HFF-Myc (cell line): ENCODE data around the gene SMAGP.

Experiments
- DNase-seq: peaks from one replicate; pipeline ENCODE4 v3.0.0-alpha.2; 2011; ENCODE audit warnings: low read depth; ENCODE audit errors: extremely low read depth
- H3K4me3 ChIP-seq: replicated peaks from 2 replicates; pipeline ENCODE4 v1.5.1; 2011; ENCODE audit warnings: low read depth, mild to moderate bottlenecking, control low read depth, low read length
- TF ChIP-seq, protein P1 (sequence below): IDR thresholded peaks from 2 replicates; pipeline ENCODE4 v1.5.1; 2012; ENCODE audit warnings: mild to moderate bottlenecking, low read depth, low read length, control low read depth; ENCODE audit errors: missing control alignments

Gene SMAGP

DNA sequence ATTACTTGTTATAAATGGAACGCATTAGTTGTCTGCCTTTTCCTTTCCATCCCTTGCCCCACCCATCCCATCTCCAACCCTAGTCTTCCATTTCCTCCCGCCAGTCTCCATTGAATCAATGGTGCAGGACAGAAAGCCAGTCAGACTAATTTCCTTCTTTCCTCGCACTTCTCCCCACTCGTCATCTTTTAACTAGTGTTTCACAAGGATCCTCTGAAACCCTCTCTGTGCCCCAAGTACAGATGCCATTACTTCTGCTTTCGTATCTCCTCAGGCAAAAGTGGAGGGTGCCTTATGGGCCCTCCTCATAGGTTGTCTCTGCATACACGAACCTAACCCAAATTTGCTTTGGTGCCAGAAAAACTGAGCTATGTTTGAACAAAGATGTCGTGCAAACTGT, 27.3 kb downstream of the SMAGP start:
- H3K4me3 ChIP-seq = no peak overlapping the region
- TF ChIP-seq, protein P1, sequence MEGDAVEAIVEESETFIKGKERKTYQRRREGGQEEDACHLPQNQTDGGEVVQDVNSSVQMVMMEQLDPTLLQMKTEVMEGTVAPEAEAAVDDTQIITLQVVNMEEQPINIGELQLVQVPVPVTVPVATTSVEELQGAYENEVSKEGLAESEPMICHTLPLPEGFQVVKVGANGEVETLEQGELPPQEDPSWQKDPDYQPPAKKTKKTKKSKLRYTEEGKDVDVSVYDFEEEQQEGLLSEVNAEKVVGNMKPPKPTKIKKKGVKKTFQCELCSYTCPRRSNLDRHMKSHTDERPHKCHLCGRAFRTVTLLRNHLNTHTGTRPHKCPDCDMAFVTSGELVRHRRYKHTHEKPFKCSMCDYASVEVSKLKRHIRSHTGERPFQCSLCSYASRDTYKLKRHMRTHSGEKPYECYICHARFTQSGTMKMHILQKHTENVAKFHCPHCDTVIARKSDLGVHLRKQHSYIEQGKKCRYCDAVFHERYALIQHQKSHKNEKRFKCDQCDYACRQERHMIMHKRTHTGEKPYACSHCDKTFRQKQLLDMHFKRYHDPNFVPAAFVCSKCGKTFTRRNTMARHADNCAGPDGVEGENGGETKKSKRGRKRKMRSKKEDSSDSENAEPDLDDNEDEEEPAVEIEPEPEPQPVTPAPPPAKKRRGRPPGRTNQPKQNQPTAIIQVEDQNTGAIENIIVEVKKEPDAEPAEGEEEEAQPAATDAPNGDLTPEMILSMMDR = no peak
- DNase-seq = no peak

DNA sequence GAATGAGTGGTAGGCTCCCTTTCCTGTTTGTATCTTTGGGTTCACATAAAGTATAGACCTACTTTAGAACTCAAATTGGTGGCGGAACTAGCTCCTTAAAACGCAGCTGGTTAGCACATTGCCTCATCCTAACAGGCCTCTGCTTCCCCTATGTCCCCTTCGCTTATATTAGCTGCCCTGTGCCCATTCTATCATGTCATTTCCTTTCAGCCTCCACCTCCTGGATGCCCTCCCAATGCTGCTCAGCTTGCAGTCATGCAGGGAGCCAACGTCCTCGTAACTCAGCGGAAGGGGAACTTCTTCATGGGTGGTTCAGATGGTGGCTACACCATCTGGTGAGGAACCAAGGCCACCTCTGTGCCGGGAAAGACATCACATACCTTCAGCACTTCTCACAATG, 28.1 kb downstream of the SMAGP start:
- no peak for DNase-seq
- TF ChIP-seq, protein P1 = no peak
- no peak overlapping the region for H3K4me3 ChIP-seq

DNA sequence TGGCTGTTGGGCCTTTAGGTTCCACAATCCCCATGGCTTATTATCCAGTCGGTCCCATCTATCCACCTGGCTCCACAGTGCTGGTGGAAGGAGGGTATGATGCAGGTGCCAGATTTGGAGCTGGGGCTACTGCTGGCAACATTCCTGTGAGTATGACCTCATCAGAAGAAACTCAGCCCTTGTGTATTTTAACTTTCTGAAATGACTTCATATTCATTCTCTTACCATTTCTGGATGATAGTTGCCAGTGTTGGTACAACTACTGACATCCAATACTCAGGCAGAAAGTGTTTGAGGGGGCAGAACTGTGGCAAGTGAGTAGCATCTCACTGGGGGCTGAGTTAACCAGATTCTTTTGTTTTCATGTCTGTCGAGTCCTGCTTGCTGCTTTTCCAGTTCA, 29.2 kb downstream of the SMAGP start:
- DNase-seq = no peak
- TF ChIP-seq, protein P1 = no peak
- no peak overlapping the region for H3K4me3 ChIP-seq

DNA sequence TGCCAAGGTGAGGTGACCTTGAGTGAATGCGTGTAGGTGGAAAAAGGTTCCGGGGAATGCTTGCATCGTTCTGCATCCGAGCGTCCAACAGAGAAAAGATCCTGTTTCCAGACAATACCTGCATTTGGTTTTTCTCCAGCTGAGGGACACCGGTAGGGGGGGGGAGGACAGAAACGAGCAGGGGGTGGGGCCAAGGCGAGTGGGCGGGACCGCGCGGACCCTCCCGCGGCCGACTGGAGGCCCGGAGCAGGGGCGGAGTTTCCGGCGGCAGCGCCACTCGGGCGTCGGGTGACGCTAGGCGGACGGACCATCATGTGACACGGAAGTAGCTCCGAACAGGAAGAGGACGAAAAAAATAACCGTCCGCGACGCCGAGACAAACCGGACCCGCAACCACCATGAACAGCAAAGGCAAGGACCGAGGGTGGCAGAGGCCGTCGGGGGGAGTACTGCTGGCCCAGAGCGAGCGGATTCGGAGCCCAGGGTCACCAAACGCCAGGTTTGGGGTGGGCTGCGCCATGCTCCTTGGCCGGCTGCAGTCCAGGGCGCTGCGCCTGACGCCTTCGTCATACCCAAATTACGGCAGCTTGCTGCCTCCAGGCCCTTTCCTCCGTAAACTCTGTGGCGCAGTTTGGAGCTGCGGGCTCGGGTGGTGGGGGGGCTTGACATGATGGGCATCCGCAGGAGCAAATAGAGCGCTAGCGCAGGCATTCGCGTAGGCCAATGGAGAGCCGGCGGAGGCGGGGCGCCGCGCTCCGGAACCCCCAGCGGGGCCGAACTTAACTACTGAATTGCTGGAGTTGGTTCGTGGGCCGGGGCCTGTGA, 31.5 kb downstream of the SMAGP start, which contains the start of gene DAZAP2:
DAZAP2 (plus strand) TSS at position 317 of the 825 bp plus-strand sequence; CDS start at position 399, 82 bp downstream.
- H3K4me3 ChIP-seq = peak within 1 kb of the TSS; percentile 96
- peak; percentile 76 for DNase-seq
- TF ChIP-seq, protein P1 = no peak

DNA sequence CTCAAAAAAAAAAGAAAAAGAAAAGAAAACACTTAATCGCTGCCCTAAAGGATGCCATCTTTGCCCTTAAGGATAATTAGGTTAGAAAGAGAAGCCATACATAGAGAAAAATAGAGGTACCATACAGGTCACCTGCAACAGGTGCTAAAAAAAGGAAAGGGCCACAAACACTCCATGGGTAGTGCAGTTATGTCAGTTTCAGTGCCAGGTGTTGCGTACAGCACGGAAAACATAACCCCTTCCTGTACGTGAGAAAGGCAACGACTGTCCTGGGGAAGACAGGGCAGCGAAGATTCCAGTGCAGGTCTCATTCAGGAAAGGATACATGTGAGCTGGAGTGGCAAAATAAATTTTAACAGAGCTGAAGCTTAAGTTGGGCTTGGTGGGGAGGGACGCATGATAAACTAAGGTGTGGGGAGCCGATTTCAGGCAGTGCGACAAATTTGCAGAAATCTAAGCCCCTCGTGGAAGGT, 32.1 kb downstream of the SMAGP start:
- no peak for DNase-seq
- H3K4me3 ChIP-seq = peak overlapping the region; percentile 96
- TF ChIP-seq, protein P1 = no peak

DNA sequence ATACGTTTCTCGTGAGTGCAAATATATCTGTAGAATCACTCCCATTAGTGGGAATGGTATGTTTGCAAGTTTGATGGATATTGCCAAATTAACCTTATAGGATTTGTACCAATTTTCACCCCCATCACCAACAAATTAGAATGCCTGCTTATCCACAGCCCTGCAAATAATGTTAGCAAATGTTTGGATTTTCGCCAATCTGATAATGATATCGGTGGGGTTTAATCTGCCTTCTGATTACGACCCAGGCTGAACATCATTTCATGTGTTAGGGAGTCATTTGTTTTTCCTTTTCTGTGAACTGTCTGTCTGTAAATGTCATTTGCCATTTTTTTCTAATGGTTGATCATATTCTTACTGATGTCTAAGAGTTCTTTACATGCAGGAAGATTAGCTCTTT, 35.7 kb downstream of the SMAGP start:
- H3K4me3 ChIP-seq = no peak overlapping the region
- no peak for DNase-seq
- TF ChIP-seq, protein P1 = no peak
